ENCODE data around the gene RPS6KA2.

Gene RPS6KA2

GRCh38 chr6:166545156-166546034, 81.7 kb downstream of the RPS6KA2 start:
- CTCF ChIA-PET = no interaction called here
- H3K27ac ChIP-seq = no peak overlapping the region
- no peak for DNase-seq (ENCODE audit: low spot score)
- POLR2A ChIA-PET (ENCODE audit: low non-redundant PET) = no interaction called here
- TF ChIP-seq, protein P1, sequence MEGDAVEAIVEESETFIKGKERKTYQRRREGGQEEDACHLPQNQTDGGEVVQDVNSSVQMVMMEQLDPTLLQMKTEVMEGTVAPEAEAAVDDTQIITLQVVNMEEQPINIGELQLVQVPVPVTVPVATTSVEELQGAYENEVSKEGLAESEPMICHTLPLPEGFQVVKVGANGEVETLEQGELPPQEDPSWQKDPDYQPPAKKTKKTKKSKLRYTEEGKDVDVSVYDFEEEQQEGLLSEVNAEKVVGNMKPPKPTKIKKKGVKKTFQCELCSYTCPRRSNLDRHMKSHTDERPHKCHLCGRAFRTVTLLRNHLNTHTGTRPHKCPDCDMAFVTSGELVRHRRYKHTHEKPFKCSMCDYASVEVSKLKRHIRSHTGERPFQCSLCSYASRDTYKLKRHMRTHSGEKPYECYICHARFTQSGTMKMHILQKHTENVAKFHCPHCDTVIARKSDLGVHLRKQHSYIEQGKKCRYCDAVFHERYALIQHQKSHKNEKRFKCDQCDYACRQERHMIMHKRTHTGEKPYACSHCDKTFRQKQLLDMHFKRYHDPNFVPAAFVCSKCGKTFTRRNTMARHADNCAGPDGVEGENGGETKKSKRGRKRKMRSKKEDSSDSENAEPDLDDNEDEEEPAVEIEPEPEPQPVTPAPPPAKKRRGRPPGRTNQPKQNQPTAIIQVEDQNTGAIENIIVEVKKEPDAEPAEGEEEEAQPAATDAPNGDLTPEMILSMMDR (conservative IDR thresholded peaks at IDR 0.05; ENCODE audit: low read depth) = no peak

DNA sequence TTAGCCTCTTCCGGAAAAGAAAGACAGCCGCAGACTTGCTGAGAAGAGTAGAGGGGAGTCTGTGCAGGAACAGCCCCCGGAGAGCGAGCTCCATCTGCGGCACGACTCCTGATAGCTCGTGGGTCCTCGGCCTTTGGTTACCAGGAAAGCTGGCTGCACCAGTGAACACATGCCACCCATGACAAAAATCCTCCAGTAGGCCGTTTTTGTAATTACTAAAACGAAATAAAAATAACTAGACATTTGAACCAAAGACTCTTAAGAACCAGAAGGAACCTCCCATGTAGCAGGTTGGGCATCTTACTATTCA, 82.8 kb downstream of the RPS6KA2 start:
- ChIA-PET CTCF (no interaction called here), POLR2A (ENCODE audit: low non-redundant PET) (no interaction called here)
- DNase-seq (ENCODE audit: low spot score) = no peak
- TF ChIP-seq, protein P1 (conservative IDR thresholded peaks at IDR 0.05; ENCODE audit: low read depth) = no peak
- peak overlapping the region; percentile 55 for H3K27ac ChIP-seq

GRCh38 chr6:166543603-166544295, 83.3 kb downstream of the RPS6KA2 start:
- ChIA-PET POLR2A (ENCODE audit: low non-redundant PET) (no interaction called here), CTCF (no interaction called here)
- no peak for DNase-seq (ENCODE audit: low spot score)
- H3K27ac ChIP-seq = peak overlapping the region; percentile 55
- TF ChIP-seq, protein P1 (conservative IDR thresholded peaks at IDR 0.05; ENCODE audit: low read depth) = no peak

- POLR2A ChIA-PET (ENCODE audit: low non-redundant PET) = no interaction called here
- CTCF ChIA-PET = no interaction called here
- TF ChIP-seq, protein P1 (conservative IDR thresholded peaks at IDR 0.05; ENCODE audit: low read depth) = no peak
- H3K27ac ChIP-seq = peak overlapping the region; percentile 55
- DNase-seq (ENCODE audit: low spot score) = no peak
Measured at GRCh38 chr6:166542580-166542912, 84.5 kb downstream of the RPS6KA2 start.

GRCh38 chr6:166541876-166542579, 85.0 kb downstream of the RPS6KA2 start:
- peak overlapping the region; percentile 55 for H3K27ac ChIP-seq
- TF ChIP-seq, protein P1 (conservative IDR thresholded peaks at IDR 0.05; ENCODE audit: low read depth) = no peak
- ChIA-PET CTCF (interaction anchor here (0.6 kb wide), 1 partner anchor 161 kb away, joined by 3 read pairs; no protein-coding TSS in a partner anchor), POLR2A (ENCODE audit: low non-redundant PET) (no interaction called here)
- no peak for DNase-seq (ENCODE audit: low spot score)

- POLR2A ChIA-PET (ENCODE audit: low non-redundant PET) = no interaction called here
- CTCF ChIA-PET = interaction anchor here (0.6 to 0.7 kb wide), 2 partner anchors 41 to 160 kb away, joined by 3 read pairs; no protein-coding TSS in a partner anchor
- TF ChIP-seq, protein P1 (conservative IDR thresholded peaks at IDR 0.05; ENCODE audit: low read depth) = no peak
- peak overlapping the region; percentile 54 for H3K27ac ChIP-seq
- DNase-seq (ENCODE audit: low spot score) = no peak
Measured at GRCh38 chr6:166541366-166541765, 85.7 kb downstream of the RPS6KA2 start.

All from RWPE1 (cell line).